GM18505 (cell line): ENCODE data around the gene ETNK2.

ENCODE experiments used
- ATAC-seq: cut with Tn5 transposase; IDR thresholded peaks from one replicate; pipeline ENCODE4 v1.9.1; 2021; ENCODE audit not compliant: unreplicated experiment
- POLR2A ChIP-seq: IDR thresholded peaks from 4 replicates; pipeline ENCODE4 v1.6.1; 2011; ENCODE audit warnings: borderline replicate concordance; ENCODE audit not compliant: insufficient read depth, insufficient read length; ENCODE audit errors: extremely low read depth

Gene ETNK2

GRCh38 chr1:204146965-204147364, 4.9 kb downstream of the ETNK2 start:
- TF ChIP-seq POLR2A: no peak

GRCh38 chr1:204146309-204146708, 5.5 kb downstream of the ETNK2 start:
- ATAC-seq: no peak
- TF ChIP-seq POLR2A: no peak

More at GRCh38 chr1:204146965-204147364, 4.9 kb downstream of the ETNK2 start:
- no peak for ATAC-seq

GRCh38 chr1:204145033-204145504, 6.8 kb downstream of the ETNK2 start:
- no peak for TF ChIP-seq POLR2A
- ATAC-seq: no peak

GRCh38 chr1:204143276-204144041, 8.4 kb downstream of the ETNK2 start:
- no peak for TF ChIP-seq POLR2A
- no peak for ATAC-seq

- ATAC-seq: no peak
- no peak for TF ChIP-seq POLR2A
These were observed 9.5 kb downstream of the ETNK2 start for GRCh38 chr1:204142032-204142974.

GRCh38 chr1:204141131-204141530, 10.7 kb downstream of the ETNK2 start:
- no peak for TF ChIP-seq POLR2A

GRCh38 chr1:204139952-204140351, 11.9 kb downstream of the ETNK2 start:
- ATAC-seq: no peak

More at GRCh38 chr1:204141131-204141530, 10.7 kb downstream of the ETNK2 start:
- ATAC-seq: no peak

GRCh38 chr1:204139088-204139487, 12.8 kb downstream of the ETNK2 start:
- TF ChIP-seq POLR2A: no peak
- no peak for ATAC-seq

More at GRCh38 chr1:204139952-204140351, 11.9 kb downstream of the ETNK2 start:
- TF ChIP-seq POLR2A: no peak

GRCh38 chr1:204136814-204137213, 15.0 kb downstream of the ETNK2 start:
- ATAC-seq: no peak
- TF ChIP-seq POLR2A: no peak

GRCh38 chr1:204134103-204134502, 17.7 kb downstream of the ETNK2 start:
- ATAC-seq: no peak

GRCh38 chr1:204132718-204133117, 19.1 kb downstream of the ETNK2 start:
- TF ChIP-seq POLR2A: no peak
- no peak for ATAC-seq

More at GRCh38 chr1:204134103-204134502, 17.7 kb downstream of the ETNK2 start:
- no peak for TF ChIP-seq POLR2A

GRCh38 chr1:204131978-204132377, 19.9 kb downstream of the ETNK2 start:
- TF ChIP-seq POLR2A: no peak
- no peak for ATAC-seq

GRCh38 chr1:204130981-204131892, 20.6 kb downstream of the ETNK2 start:
- ATAC-seq: no peak
- TF ChIP-seq POLR2A: no peak

- no peak for ATAC-seq
- TF ChIP-seq POLR2A: no peak
These were observed 21.7 kb downstream of the ETNK2 start for GRCh38 chr1:204130178-204130577.
